Mesendoderm (in vitro differentiated cells): Measurements from ENCODE around the gene ZNF626.
"Not testable (repeated sequence)": the region's sequence is repeated elsewhere in the genome, so short reads cannot be mapped to it uniquely, and the experiment has no call there.

Experiments used
- DNase-seq: peaks from one replicate; pipeline ENCODE4 v3.0.0; 2013
- H2AK5ac ChIP-seq: 2 replicates; pipeline ENCODE4 v1.6.1; 2013; ENCODE audit warnings: low read length, inconsistent platforms
- H2BK120ac ChIP-seq: 2 replicates; pipeline ENCODE4 v1.6.1; 2013; ENCODE audit warnings: low read depth, mild to moderate bottlenecking, low read length, moderate library complexity, mixed read lengths
- H2BK15ac ChIP-seq: replicated peaks from 2 replicates; pipeline ENCODE4 v1.6.1; 2013; ENCODE audit warnings: low read depth, mild to moderate bottlenecking, moderate library complexity
- H2BK5ac ChIP-seq: 2 replicates; pipeline ENCODE4 v1.6.1; 2013; ENCODE audit warnings: low read length, inconsistent platforms
- H3K18ac ChIP-seq: 2 replicates; pipeline ENCODE4 v1.6.1; 2013; ENCODE audit warnings: mild to moderate bottlenecking, low read length, mixed read lengths
- H3K23ac ChIP-seq: one replicate; pipeline ENCODE4 v1.6.1; 2013; ENCODE audit warnings: low read length
- H3K27ac ChIP-seq: 2 replicates; pipeline ENCODE4 v1.5.1; 2013; ENCODE audit warnings: low read depth, mild to moderate bottlenecking, inconsistent platforms, low read length, moderate library complexity
- H3K27me3 ChIP-seq: 2 replicates; pipeline ENCODE4 v1.6.1; 2013; ENCODE audit warnings: low read length, control low read depth, mild to moderate bottlenecking, inconsistent platforms; ENCODE audit not compliant: insufficient read depth, poor library complexity
- H3K36me3 ChIP-seq: 2 replicates; pipeline ENCODE4 v1.6.1; 2013; ENCODE audit warnings: low read length, inconsistent platforms; ENCODE audit not compliant: control insufficient read depth, insufficient read depth
- H3K4ac ChIP-seq: one replicate; pipeline ENCODE4 v1.6.1; 2013; ENCODE audit warnings: low read depth, mild to moderate bottlenecking, low read length, moderate library complexity
- H3K4me1 ChIP-seq: 2 replicates; pipeline ENCODE4 v1.6.1; 2013; ENCODE audit warnings: low read depth, low read length, inconsistent platforms; ENCODE audit not compliant: control insufficient read depth
- H3K4me2 ChIP-seq: 2 replicates; pipeline ENCODE4 v1.6.1; 2013; ENCODE audit warnings: low read length
- H3K4me3 ChIP-seq: 2 replicates; pipeline ENCODE4 v1.5.1; 2013; ENCODE audit warnings: mild to moderate bottlenecking, low read length
- H3K56ac ChIP-seq: one replicate; pipeline ENCODE4 v1.6.1; 2013; ENCODE audit warnings: low read length
- H3K79me1 ChIP-seq: 2 replicates; pipeline ENCODE4 v1.6.1; 2013; ENCODE audit warnings: low read length, inconsistent platforms
- H3K79me2 ChIP-seq: 2 replicates; pipeline ENCODE4 v1.6.1; 2013; ENCODE audit warnings: mild to moderate bottlenecking, low read length; ENCODE audit not compliant: control insufficient read depth, insufficient read depth
- H3K9ac ChIP-seq: 2 replicates; pipeline ENCODE4 v1.6.1; 2013; ENCODE audit warnings: low read length, inconsistent platforms
- H4K5ac ChIP-seq: one replicate; pipeline ENCODE4 v1.6.1; 2013; ENCODE audit warnings: low read length
- H4K8ac ChIP-seq: one replicate; pipeline ENCODE4 v1.6.1; 2013; ENCODE audit warnings: low read depth, mild to moderate bottlenecking, control low read depth, low read length, moderate library complexity
- WGBS: extraction: QIAGEN DNeasy Blood & Tissue Kit; methylation state at CpG from one replicate; pipeline ENCODE4 v1.1.7; 2013; ENCODE audit warnings: low lambda C conversion rate, missing lambda C conversion rate; ENCODE audit not compliant: insufficient coverage; ENCODE audit errors: extremely low coverage; 5-methylcytosine and 5-hydroxymethylcytosine counted together

Gene ZNF626

DNA sequence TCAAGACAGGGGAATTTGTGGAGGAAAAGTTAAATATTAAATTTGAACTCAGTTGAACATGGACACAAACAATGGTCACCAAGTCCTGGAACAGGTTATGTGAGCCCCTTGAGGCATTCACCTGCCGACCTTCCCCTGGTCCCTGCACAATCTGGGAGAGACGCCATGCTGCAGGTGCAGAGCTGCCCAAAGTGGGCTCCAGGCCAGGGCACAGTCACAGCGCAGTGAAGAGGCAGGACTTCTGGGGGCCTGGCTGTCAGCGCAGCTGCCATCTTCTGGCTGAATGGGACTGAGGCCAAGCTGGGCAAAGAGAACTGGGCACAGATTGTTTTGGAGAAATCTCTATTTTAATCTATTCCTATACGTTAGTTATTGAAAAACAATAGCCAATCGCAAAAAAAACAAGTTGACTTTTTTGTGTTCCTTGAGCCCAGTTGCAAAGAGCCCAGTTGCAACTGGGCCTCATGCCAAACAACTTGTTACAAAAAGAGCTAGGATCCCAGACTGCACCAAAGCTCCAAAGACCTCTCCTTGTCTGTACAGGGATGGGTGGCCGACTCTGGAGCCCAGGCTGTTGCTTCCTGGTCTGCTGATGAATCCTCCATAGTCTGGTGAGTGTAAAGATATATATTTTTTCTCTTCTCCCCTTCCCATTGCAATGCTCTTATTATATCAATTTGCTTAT, 1.2 kb upstream of the ZNF626 start:
- no peak overlapping the region for H2BK15ac ChIP-seq
- H3K4me3 ChIP-seq: no peak overlapping the region
- no peak overlapping the region for H3K9ac ChIP-seq
- H3K56ac ChIP-seq: no peak overlapping the region
- H2AK5ac ChIP-seq: no peak overlapping the region
- no peak overlapping the region for H3K27ac ChIP-seq
- no peak overlapping the region for H3K4me2 ChIP-seq
- H3K23ac ChIP-seq: no peak overlapping the region
- no peak overlapping the region for H4K5ac ChIP-seq
- H3K79me1 ChIP-seq: peaks cover 1% of the 10 kb centered on the region
- DNase-seq: no peak
- H4K8ac ChIP-seq: no peak overlapping the region
- no peaks in the 10 kb centered on the region for H3K4me1 ChIP-seq
- no peaks in the 10 kb centered on the region for H3K36me3 ChIP-seq
- no peak overlapping the region for H2BK120ac ChIP-seq
- WGBS: no CpG with 5 or more reads among the region's 7 CpGs
- H3K79me2 ChIP-seq: peaks cover 36% of the 10 kb centered on the region
- H3K4ac ChIP-seq: no peak overlapping the region
- H3K18ac ChIP-seq: no peak overlapping the region
- H2BK5ac ChIP-seq: no peak overlapping the region
- H3K27me3 ChIP-seq: no peaks in the 10 kb centered on the region

DNA sequence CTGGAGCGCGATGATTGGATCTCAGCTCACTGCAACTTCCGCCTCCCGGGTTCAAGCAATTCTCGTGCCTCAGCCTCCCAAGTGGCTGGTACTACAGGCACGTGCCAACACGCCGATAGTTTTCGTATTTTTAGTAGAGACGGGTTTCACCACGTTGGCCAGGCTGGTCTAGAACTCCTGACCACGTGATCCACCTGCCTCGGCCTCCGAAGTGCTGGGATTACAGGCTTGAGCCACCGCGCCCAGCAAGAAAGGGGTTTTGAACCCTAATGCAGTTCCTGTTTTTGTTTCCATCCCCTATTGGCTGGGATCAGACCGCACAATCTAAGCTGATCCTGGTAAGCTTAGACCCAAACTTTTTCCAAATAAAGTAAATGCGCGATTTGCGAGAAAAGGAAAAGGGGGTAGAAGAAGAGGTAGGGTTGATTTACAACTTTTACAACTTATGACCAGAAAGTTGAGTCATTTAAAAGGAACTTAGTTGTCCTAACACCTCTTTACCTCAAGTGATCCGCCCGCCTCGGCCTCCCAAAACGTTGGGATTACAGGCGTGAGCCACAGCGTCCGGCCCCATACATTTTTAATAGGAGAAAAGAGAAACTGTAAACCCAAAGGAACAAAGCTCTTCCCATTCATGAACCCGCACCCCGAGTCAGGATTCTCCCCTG, 764 bp downstream of the ZNF626 start:
- no peak overlapping the region for H3K4ac ChIP-seq
- no peaks in the 10 kb centered on the region for H3K36me3 ChIP-seq
- H3K27ac ChIP-seq: no peak overlapping the region
- H3K18ac ChIP-seq: peak overlapping the region; percentile 93
- peak overlapping the region; percentile 86 for H3K9ac ChIP-seq
- peaks cover 1% of the 10 kb centered on the region for H3K79me1 ChIP-seq
- H3K23ac ChIP-seq: no peak overlapping the region
- H4K5ac ChIP-seq: no peak overlapping the region
- no peaks in the 10 kb centered on the region for H3K4me1 ChIP-seq
- H2BK5ac ChIP-seq: no peak overlapping the region
- H2BK120ac ChIP-seq: no peak overlapping the region
- H3K4me2 ChIP-seq: peak overlapping the region; percentile 39
- no peak overlapping the region for H4K8ac ChIP-seq
- no peak overlapping the region for H2AK5ac ChIP-seq
- peaks cover 49% of the 10 kb centered on the region for H3K79me2 ChIP-seq
- no peaks in the 10 kb centered on the region for H3K27me3 ChIP-seq
- DNase-seq: peak; percentile 51
- peak overlapping the region; percentile 73 for H3K4me3 ChIP-seq
- no peak overlapping the region for H2BK15ac ChIP-seq
- no CpG with 5 or more reads among the region's 29 CpGs for WGBS
- peak overlapping the region; percentile 93 for H3K56ac ChIP-seq

GRCh38 chr19:20640545-20640944, 20.8 kb downstream of the ZNF626 start:
- Histone ChIP-seq H2AK5ac (no peak overlapping the region), H3K79me1 (peaks cover 2% of the 10 kb centered on the region), H3K9ac (no peak overlapping the region), H3K4me3 (no peak overlapping the region), H3K4ac (no peak overlapping the region), H2BK120ac (no peak overlapping the region), H2BK15ac (no peak overlapping the region), H3K4me2 (no peak overlapping the region), H3K27me3 (no peaks in the 10 kb centered on the region), H3K23ac (no peak overlapping the region), H4K5ac (no peak overlapping the region), H3K4me1 (no peaks in the 10 kb centered on the region), H3K27ac (no peak overlapping the region), H4K8ac (peak overlapping the region; percentile 28), H3K79me2 (no peaks in the 10 kb centered on the region), H3K56ac (no peak overlapping the region), H2BK5ac (no peak overlapping the region), H3K36me3 (no peaks in the 10 kb centered on the region), H3K18ac (no peak overlapping the region)
- DNase-seq: no peak
- no CpG with 5 or more reads among the region's 2 CpGs for WGBS

GRCh38 chr19:20640023-20640422, 21.3 kb downstream of the ZNF626 start:
- H3K4me1 ChIP-seq: no peaks in the 10 kb centered on the region
- H4K5ac ChIP-seq: no peak overlapping the region
- H2BK120ac ChIP-seq: no peak overlapping the region
- H3K36me3 ChIP-seq: no peaks in the 10 kb centered on the region
- H2BK15ac ChIP-seq: no peak overlapping the region
- H2BK5ac ChIP-seq: no peak overlapping the region
- no peak overlapping the region for H3K9ac ChIP-seq
- H3K4ac ChIP-seq: no peak overlapping the region
- no peak overlapping the region for H2AK5ac ChIP-seq
- no peak overlapping the region for H3K4me3 ChIP-seq
- DNase-seq: no peak
- no peak overlapping the region for H3K23ac ChIP-seq
- no peak overlapping the region for H4K8ac ChIP-seq
- no peaks in the 10 kb centered on the region for H3K27me3 ChIP-seq
- no peak overlapping the region for H3K56ac ChIP-seq
- H3K79me1 ChIP-seq: peaks cover 2% of the 10 kb centered on the region
- H3K18ac ChIP-seq: no peak overlapping the region
- no peak overlapping the region for H3K27ac ChIP-seq
- WGBS: no CpG with 5 or more reads among the region's 2 CpGs
- H3K4me2 ChIP-seq: no peak overlapping the region
- no peaks in the 10 kb centered on the region for H3K79me2 ChIP-seq

- not testable (repeated sequence) for H3K18ac ChIP-seq, H3K79me1 ChIP-seq, H4K5ac ChIP-seq, H3K27me3 ChIP-seq, H2AK5ac ChIP-seq, H3K9ac ChIP-seq, H2BK5ac ChIP-seq, H3K36me3 ChIP-seq, H3K4me1 ChIP-seq, H3K27ac ChIP-seq, DNase-seq, H3K4ac ChIP-seq, H3K79me2 ChIP-seq, H2BK120ac ChIP-seq, H3K4me2 ChIP-seq, H3K23ac ChIP-seq, H3K56ac ChIP-seq, H3K4me3 ChIP-seq, H4K8ac ChIP-seq, H2BK15ac ChIP-seq
- no CpG with 5 or more reads among the region's 2 CpGs for whole genome bisulfite sequencing
Observed at GRCh38 chr19:20624560-20624959, 36.8 kb downstream of the ZNF626 start.
